ENCODE results near the gene FAN1. TPM values are rescaled to one million over a fixed set of nuclear protein-coding genes. Genes with fewer than 3 reads are reported as not detected.

The FAN1 gene
- total RNA-seq, 2 experiments from 2014 or later: 23.9 to 25.8 TPM

GRCh38 chr15:30953731-30954378 lies 50.1 kb downstream of the FAN1 start:
- no peak overlapping the region for H3K4me3 Mint-ChIP-seq
- H3K27me3 Mint-ChIP-seq: no peaks in the 10 kb centered on the region
- H3K9me3 Mint-ChIP-seq: peaks cover 2% of the 10 kb centered on the region
- H3K27ac Mint-ChIP-seq: peak overlapping the region; percentile 50
- H3K4me1 Mint-ChIP-seq: peaks cover 10% of the 10 kb centered on the region
- no peak for ATAC-seq (ENCODE audit: low read depth)
- POLR2A ChIA-PET: no interaction called here
- DNase-seq: no peak
- H3K36me3 Mint-ChIP-seq: peaks cover 63% of the 10 kb centered on the region

DNA sequence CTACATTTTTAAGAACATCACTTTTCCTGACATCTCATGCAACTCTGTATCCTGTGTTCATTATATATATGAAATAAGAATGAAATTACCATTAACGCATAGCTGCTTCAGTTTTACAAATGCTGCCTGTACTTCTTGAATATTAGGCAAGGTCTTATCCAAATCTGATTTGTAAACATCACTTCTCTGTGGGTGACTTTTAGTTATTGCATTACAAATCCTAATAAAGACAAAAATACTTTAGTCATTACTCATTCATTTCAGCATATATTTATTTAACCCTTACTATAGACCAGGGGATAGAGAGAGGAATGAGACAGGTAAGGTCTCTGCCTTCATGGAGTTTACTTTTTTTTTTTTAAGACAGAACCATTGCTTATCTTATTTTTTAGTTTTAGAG lies 51.0 kb downstream of the FAN1 start:
- H3K36me3 Mint-ChIP-seq: peaks cover 55% of the 10 kb centered on the region

GRCh38 chr15:30956216-30957124 lies 52.8 kb downstream of the FAN1 start:
- Mint-ChIP-seq H3K27ac (no peak overlapping the region), H3K36me3 (peaks cover 42% of the 10 kb centered on the region), H3K4me3 (no peak overlapping the region), H3K27me3 (no peaks in the 10 kb centered on the region), H3K4me1 (peaks cover 13% of the 10 kb centered on the region), H3K9me3 (no peaks in the 10 kb centered on the region)
- POLR2A ChIA-PET: no interaction called here
- no peak for ATAC-seq (ENCODE audit: low read depth)
- DNase-seq: no peak

More for the DNA sequence above, 51.0 kb downstream of the FAN1 start:
- H3K27ac Mint-ChIP-seq: no peak overlapping the region
- H3K27me3 Mint-ChIP-seq: no peaks in the 10 kb centered on the region
- no peak overlapping the region for H3K4me3 Mint-ChIP-seq
- no peak for DNase-seq
- no peaks in the 10 kb centered on the region for H3K9me3 Mint-ChIP-seq
- peaks cover 10% of the 10 kb centered on the region for H3K4me1 Mint-ChIP-seq
- POLR2A ChIA-PET: no interaction called here
- ATAC-seq (ENCODE audit: low read depth): no peak

DNA sequence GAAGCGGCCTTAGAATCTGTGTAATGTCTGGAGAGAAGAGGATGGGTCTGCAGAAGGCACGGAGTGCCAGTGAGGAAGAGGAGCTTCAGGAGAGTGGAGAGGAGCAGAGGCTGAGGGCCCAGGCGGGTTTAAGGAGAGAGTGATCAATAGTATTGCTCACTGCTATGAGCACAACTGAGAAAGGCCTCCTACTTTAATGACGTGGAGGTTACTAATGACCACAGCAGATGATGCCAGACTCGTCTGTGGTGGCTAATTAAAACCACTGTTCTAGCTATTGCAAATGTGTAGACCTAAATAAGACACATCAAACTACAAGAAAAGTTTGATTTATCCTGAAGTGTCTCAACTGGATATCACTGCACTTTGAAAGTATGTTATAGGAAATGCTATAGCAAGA lies 54.5 kb downstream of the FAN1 start:
- Mint-ChIP-seq H3K4me1 (peaks cover 20% of the 10 kb centered on the region), H3K27me3 (no peaks in the 10 kb centered on the region), H3K36me3 (peaks cover 31% of the 10 kb centered on the region), H3K9me3 (no peaks in the 10 kb centered on the region), H3K4me3 (no peak overlapping the region), H3K27ac (no peak overlapping the region)
- ATAC-seq (ENCODE audit: low read depth) (no peak), DNase-seq (no peak)
- POLR2A ChIA-PET: no interaction called here

DNA sequence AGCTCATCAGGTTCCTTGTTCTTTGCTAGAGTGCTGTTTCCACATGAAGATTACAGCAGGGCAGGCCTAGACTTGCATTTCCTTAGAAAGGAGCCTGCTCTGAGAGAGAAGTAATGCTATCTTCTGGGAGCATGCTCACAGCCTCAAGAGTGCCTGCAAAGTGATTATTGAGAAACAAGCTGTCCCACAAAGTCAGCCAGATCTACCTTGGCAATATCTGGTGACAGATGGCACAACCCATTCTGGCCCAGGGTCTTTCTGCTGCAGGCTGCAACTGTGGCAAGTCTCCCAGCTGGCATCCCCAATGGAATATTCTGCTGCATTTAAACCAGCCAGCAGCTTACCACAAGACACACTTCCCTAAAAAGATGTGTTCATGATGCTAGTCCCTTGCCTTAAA lies 58.4 kb downstream of the FAN1 start:
- DNase-seq (no peak), ATAC-seq (ENCODE audit: low read depth) (no peak)
- Mint-ChIP-seq H3K4me3 (no peak overlapping the region), H3K27ac (peak overlapping the region; percentile 22), H3K9me3 (no peaks in the 10 kb centered on the region), H3K36me3 (peaks cover 21% of the 10 kb centered on the region), H3K27me3 (no peaks in the 10 kb centered on the region), H3K4me1 (peaks cover 11% of the 10 kb centered on the region)
- POLR2A ChIA-PET: no interaction called here

GRCh38 chr15:30962659-30963058 lies 58.9 kb downstream of the FAN1 start:
- DNase-seq (no peak), ATAC-seq (ENCODE audit: low read depth) (peak; percentile 26)
- POLR2A ChIA-PET: no interaction called here
- peaks cover 15% of the 10 kb centered on the region for H3K36me3 Mint-ChIP-seq
- H3K27me3 Mint-ChIP-seq: no peaks in the 10 kb centered on the region
- H3K9me3 Mint-ChIP-seq: no peaks in the 10 kb centered on the region
- peaks cover 11% of the 10 kb centered on the region for H3K4me1 Mint-ChIP-seq
- peak overlapping the region; percentile 12 for H3K4me3 Mint-ChIP-seq
- peak overlapping the region; percentile 22 for H3K27ac Mint-ChIP-seq

DNA sequence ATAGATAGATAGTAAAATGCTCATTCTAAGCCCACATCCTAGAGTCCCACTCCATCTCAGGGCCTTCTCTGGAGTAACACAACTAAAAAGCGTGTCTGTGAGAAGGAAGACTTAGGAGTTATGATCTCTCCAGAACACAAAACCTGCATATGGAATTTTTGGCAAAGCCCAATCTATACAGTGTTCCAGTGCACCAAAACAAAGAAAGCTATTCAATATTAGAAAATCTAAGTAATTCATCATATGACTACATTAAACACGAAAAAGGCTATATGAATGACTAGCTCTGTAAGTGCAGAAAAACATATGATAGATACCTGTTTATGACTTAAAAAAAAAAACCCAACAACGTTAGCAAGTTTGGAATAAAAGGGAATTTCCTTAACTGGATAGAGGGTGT lies 60.0 kb downstream of the FAN1 start:
- H3K9me3 Mint-ChIP-seq: no peaks in the 10 kb centered on the region
- H3K27me3 Mint-ChIP-seq: no peaks in the 10 kb centered on the region
- H3K4me3 Mint-ChIP-seq: no peak overlapping the region
- DNase-seq (no peak), ATAC-seq (ENCODE audit: low read depth) (no peak)
- POLR2A ChIA-PET: no interaction called here
- H3K27ac Mint-ChIP-seq: no peak overlapping the region
- peaks cover 15% of the 10 kb centered on the region for H3K4me1 Mint-ChIP-seq
- H3K36me3 Mint-ChIP-seq: peaks cover 11% of the 10 kb centered on the region

GRCh38 chr15:30969724-30970123 lies 66.0 kb downstream of the FAN1 start:
- no peak for ATAC-seq (ENCODE audit: low read depth)
- H3K27ac Mint-ChIP-seq: no peak overlapping the region
- peaks cover 48% of the 10 kb centered on the region for H3K36me3 Mint-ChIP-seq
- DNase-seq: no peak
- peaks cover 36% of the 10 kb centered on the region for H3K4me1 Mint-ChIP-seq
- H3K9me3 Mint-ChIP-seq: peaks cover 2% of the 10 kb centered on the region
- POLR2A ChIA-PET: no interaction called here
- H3K27me3 Mint-ChIP-seq: no peaks in the 10 kb centered on the region
- no peak overlapping the region for H3K4me3 Mint-ChIP-seq

DNA sequence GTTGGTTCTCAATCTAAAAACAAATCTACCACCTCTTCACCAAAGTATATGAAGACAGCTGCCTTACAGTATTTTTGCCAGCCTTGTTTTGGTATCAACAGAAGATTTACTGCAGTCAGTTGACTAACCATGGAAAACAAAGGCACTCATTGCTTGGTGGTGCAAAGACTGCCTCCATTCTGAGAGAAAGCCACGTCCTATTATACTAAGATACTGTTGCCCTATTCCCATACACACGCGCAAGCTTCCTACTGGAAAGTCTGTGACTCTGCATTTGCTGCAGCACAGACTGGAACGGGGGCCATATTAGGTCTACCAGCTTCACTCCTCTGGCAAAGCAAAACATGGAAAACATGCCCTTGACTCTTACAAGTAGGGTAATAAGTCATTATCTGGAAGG lies 69.7 kb downstream of the FAN1 start:
- H3K9me3 Mint-ChIP-seq: peaks cover 2% of the 10 kb centered on the region
- DNase-seq (no peak), ATAC-seq (ENCODE audit: low read depth) (no peak)
- H3K4me1 Mint-ChIP-seq: peaks cover 40% of the 10 kb centered on the region
- peaks cover 51% of the 10 kb centered on the region for H3K36me3 Mint-ChIP-seq
- H3K4me3 Mint-ChIP-seq: no peak overlapping the region
- POLR2A ChIA-PET: interaction anchor here (0.6 kb wide), 1 partner anchor 24 kb away, joined by 3 read pairs; no protein-coding TSS in a partner anchor
- no peaks in the 10 kb centered on the region for H3K27me3 Mint-ChIP-seq
- no peak overlapping the region for H3K27ac Mint-ChIP-seq

GRCh38 chr15:30974112-30974511 lies 70.4 kb downstream of the FAN1 start:
- no peak for ATAC-seq (ENCODE audit: low read depth)

DNA sequence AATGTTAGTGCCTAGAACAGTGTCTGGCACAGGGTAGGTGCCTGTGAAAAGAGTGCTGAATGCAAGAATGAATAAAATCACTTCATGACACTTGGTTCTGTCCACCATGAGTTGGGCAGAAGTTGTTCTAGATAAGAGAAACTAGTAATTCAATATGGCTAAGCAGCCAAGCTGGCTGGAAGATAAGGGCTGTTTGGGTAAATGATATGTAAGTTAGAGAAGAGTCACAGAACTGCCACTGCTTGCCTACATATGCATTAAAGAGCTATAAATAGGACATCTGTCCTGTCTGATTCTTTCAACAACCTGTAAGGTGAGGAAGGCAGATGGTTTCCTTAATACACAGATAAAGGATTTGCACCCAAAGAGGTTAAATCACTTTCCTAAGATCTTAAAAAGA lies 74.6 kb downstream of the FAN1 start:
- ATAC-seq (ENCODE audit: low read depth) (no peak), DNase-seq (no peak)
- no peak overlapping the region for H3K4me3 Mint-ChIP-seq
- no peak overlapping the region for H3K27ac Mint-ChIP-seq
- peaks cover 43% of the 10 kb centered on the region for H3K36me3 Mint-ChIP-seq
- peaks cover 4% of the 10 kb centered on the region for H3K9me3 Mint-ChIP-seq
- H3K4me1 Mint-ChIP-seq: peaks cover 20% of the 10 kb centered on the region
- no peaks in the 10 kb centered on the region for H3K27me3 Mint-ChIP-seq
- POLR2A ChIA-PET: interaction anchor here (0.6 kb wide), 1 partner anchor 59 kb away, joined by 4 read pairs; no protein-coding TSS in a partner anchor

More at GRCh38 chr15:30974112-30974511, 70.4 kb downstream of the FAN1 start:
- peaks cover 2% of the 10 kb centered on the region for H3K9me3 Mint-ChIP-seq
- H3K4me1 Mint-ChIP-seq: peaks cover 39% of the 10 kb centered on the region
- H3K27ac Mint-ChIP-seq: no peak overlapping the region
- H3K4me3 Mint-ChIP-seq: no peak overlapping the region
- H3K27me3 Mint-ChIP-seq: no peaks in the 10 kb centered on the region
- no peak for DNase-seq
- peaks cover 54% of the 10 kb centered on the region for H3K36me3 Mint-ChIP-seq
- POLR2A ChIA-PET: no interaction called here

DNA sequence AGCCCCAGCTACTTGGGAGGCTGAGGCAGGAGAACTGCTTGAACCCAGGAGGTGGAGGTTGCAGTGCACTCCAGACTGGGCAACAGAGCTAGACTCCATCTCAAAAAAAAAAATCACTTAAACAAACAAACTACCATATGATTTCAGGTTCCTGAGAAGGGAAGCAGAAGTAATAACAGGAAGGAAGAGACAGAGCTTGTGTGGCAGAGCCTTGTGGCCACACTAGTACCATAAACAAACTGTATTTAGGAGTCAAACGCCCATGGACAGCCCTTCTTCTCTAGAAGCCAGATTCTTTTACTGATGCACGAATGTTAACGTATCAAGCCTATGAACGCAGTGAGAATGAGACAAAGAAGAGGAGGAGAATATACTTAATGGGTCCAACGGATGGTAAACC lies 75.7 kb downstream of the FAN1 start:
- no peak for ATAC-seq (ENCODE audit: low read depth)
- Mint-ChIP-seq H3K9me3 (peaks cover 4% of the 10 kb centered on the region), H3K27me3 (no peaks in the 10 kb centered on the region), H3K4me3 (peak overlapping the region; percentile 33), H3K4me1 (peaks cover 23% of the 10 kb centered on the region), H3K36me3 (peaks cover 37% of the 10 kb centered on the region), H3K27ac (no peak overlapping the region)
- no peak for DNase-seq
- POLR2A ChIA-PET: no interaction called here

- POLR2A ChIA-PET: no interaction called here
- H3K27ac Mint-ChIP-seq: no peak overlapping the region
- no peaks in the 10 kb centered on the region for H3K27me3 Mint-ChIP-seq
- peaks cover 4% of the 10 kb centered on the region for H3K9me3 Mint-ChIP-seq
- ATAC-seq (ENCODE audit: low read depth) (no peak), DNase-seq (no peak)
- H3K36me3 Mint-ChIP-seq: peaks cover 38% of the 10 kb centered on the region
- no peak overlapping the region for H3K4me3 Mint-ChIP-seq
- peaks cover 33% of the 10 kb centered on the region for H3K4me1 Mint-ChIP-seq
Observed at GRCh38 chr15:30984118-30984517, 80.4 kb downstream of the FAN1 start.

GRCh38 chr15:30984542-30984941 lies 80.8 kb downstream of the FAN1 start:
- H3K36me3 Mint-ChIP-seq: peaks cover 34% of the 10 kb centered on the region
- peaks cover 31% of the 10 kb centered on the region for H3K4me1 Mint-ChIP-seq
- no peak overlapping the region for H3K4me3 Mint-ChIP-seq

More at GRCh38 chr15:30984542-30984941, 80.8 kb downstream of the FAN1 start:
- Mint-ChIP-seq H3K27ac (no peak overlapping the region), H3K9me3 (peaks cover 2% of the 10 kb centered on the region), H3K27me3 (no peaks in the 10 kb centered on the region)
- no peak for DNase-seq
- ATAC-seq (ENCODE audit: low read depth): no peak
- POLR2A ChIA-PET: interaction anchor here (0.9 kb wide), 1 partner anchor 29 kb away, joined by 4 read pairs; no protein-coding TSS in a partner anchor
